ENCODE results near the gene RRP12. TPM values are rescaled to one million over a fixed set of nuclear protein-coding genes. Genes with fewer than 3 reads are reported as not detected.
A peak's percentile ranks its signal among the peaks of the same experiment; 100 is the strongest.

RRP12 gene
- total RNA-seq, 1 donor from 2014 or later, result 42.1 TPM

- H3K4me1 Mint-ChIP-seq, result no peaks in the 10 kb centered on the region
- H3K27ac Mint-ChIP-seq (ENCODE audit: unreplicated experiment), result no peak overlapping the region
- H3K36me3 Mint-ChIP-seq (ENCODE audit: low read depth), result peaks cover 3% of the 10 kb centered on the region
Measured at GRCh38 chr10:97366572-97366971, 34.6 kb downstream of the RRP12 start.

GRCh38 chr10:97365761-97366351 lies 35.3 kb downstream of the RRP12 start:
- H3K36me3 Mint-ChIP-seq (ENCODE audit: low read depth), result peaks cover 3% of the 10 kb centered on the region
- H3K27me3 Mint-ChIP-seq (ENCODE audit: low read depth), result no peaks in the 10 kb centered on the region
- TF ChIP-seq CTCF (conservative IDR thresholded peaks at IDR 0.05), result no peak
- DNase-seq (ENCODE audit: low read depth, low spot score), result no peak
- H3K4me1 Mint-ChIP-seq, result no peaks in the 10 kb centered on the region
- H3K27ac Mint-ChIP-seq (ENCODE audit: unreplicated experiment), result peak overlapping the region; percentile 50
- H3K9me3 Mint-ChIP-seq, result no peaks in the 10 kb centered on the region
- H3K4me3 Mint-ChIP-seq, result no peak overlapping the region

More at GRCh38 chr10:97366572-97366971, 34.6 kb downstream of the RRP12 start:
- no peak for DNase-seq (ENCODE audit: low read depth, low spot score)
- no peak for TF ChIP-seq CTCF (conservative IDR thresholded peaks at IDR 0.05)
- no peaks in the 10 kb centered on the region for H3K27me3 Mint-ChIP-seq (ENCODE audit: low read depth)
- no peaks in the 10 kb centered on the region for H3K9me3 Mint-ChIP-seq
- no peak overlapping the region for H3K4me3 Mint-ChIP-seq

- Mint-ChIP-seq H3K9me3 (no peaks in the 10 kb centered on the region), H3K4me1 (no peaks in the 10 kb centered on the region), H3K27me3 (ENCODE audit: low read depth) (no peaks in the 10 kb centered on the region), H3K36me3 (ENCODE audit: low read depth) (peaks cover 3% of the 10 kb centered on the region), H3K27ac (ENCODE audit: unreplicated experiment) (no peak overlapping the region), H3K4me3 (no peak overlapping the region)
- no peak for DNase-seq (ENCODE audit: low read depth, low spot score)
- TF ChIP-seq CTCF (conservative IDR thresholded peaks at IDR 0.05), result no peak
Measured at GRCh38 chr10:97363071-97363470, 38.1 kb downstream of the RRP12 start.

GRCh38 chr10:97362310-97363033 lies 38.7 kb downstream of the RRP12 start:
- H3K27ac Mint-ChIP-seq (ENCODE audit: unreplicated experiment), result no peak overlapping the region

GRCh38 chr10:97361537-97361901 lies 39.6 kb downstream of the RRP12 start:
- Mint-ChIP-seq H3K9me3 (no peaks in the 10 kb centered on the region), H3K4me1 (no peaks in the 10 kb centered on the region), H3K27ac (ENCODE audit: unreplicated experiment) (no peak overlapping the region), H3K36me3 (ENCODE audit: low read depth) (peaks cover 3% of the 10 kb centered on the region), H3K27me3 (ENCODE audit: low read depth) (no peaks in the 10 kb centered on the region), H3K4me3 (no peak overlapping the region)
- no peak for DNase-seq (ENCODE audit: low read depth, low spot score)
- no peak for TF ChIP-seq CTCF (conservative IDR thresholded peaks at IDR 0.05)

More at GRCh38 chr10:97362310-97363033, 38.7 kb downstream of the RRP12 start:
- DNase-seq (ENCODE audit: low read depth, low spot score), result no peak
- TF ChIP-seq CTCF (conservative IDR thresholded peaks at IDR 0.05), result no peak
- no peaks in the 10 kb centered on the region for H3K4me1 Mint-ChIP-seq
- H3K36me3 Mint-ChIP-seq (ENCODE audit: low read depth), result peaks cover 3% of the 10 kb centered on the region
- no peak overlapping the region for H3K4me3 Mint-ChIP-seq
- no peaks in the 10 kb centered on the region for H3K9me3 Mint-ChIP-seq
- no peaks in the 10 kb centered on the region for H3K27me3 Mint-ChIP-seq (ENCODE audit: low read depth)
